ENCODE results near the gene TMEM94.

TMEM94 gene

DNA sequence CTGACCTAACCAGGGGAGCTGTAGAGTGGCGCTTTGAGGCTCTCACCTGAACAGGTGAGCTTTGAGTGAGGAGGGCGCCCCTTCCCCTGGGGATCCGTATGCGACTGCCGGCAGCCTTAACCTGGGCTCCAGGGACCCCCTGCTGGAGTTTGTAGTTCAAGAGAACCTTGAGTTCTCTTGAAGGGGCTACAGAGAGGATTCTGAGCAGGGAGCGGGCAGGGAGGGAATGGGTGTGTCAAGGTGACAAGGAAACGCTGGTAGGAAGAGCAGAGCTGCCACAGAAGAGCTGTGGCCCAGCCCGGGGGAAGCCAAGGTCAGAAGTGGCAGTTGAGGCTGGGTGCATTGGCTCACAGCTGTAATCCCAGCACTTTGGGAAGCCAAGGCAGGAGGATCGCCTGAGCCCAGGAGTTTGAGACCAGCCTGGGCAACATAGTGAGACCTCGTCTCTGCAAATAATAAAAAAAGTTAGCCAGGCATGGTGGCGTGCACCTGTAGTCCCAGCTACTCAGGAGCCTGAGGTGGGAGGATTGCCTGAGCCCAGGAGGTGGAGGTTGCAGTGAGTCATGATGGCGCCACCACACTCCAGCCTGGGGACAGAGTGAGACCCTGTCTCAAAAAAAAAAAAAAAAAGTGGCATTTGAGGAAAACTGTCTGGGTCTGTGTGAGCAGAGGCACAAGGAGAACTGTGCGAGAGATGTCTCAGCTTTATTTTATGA, 70.3 kb downstream of the TMEM94 start:
- peaks cover 7% of the 10 kb centered on the region; the same call in 1 of the 2 replicates for H3K27me3 ChIP-seq (ENCODE audit: insufficient read depth, low read length)
- no peaks in the 10 kb centered on the region for H3F3A ChIP-seq (ENCODE audit: insufficient read depth, low read length)
- no peaks in the 10 kb centered on the region for H3K9me2 ChIP-seq (ENCODE audit: low read depth, low read length)
- peak overlapping the region; percentile 72 for H3K4me2 ChIP-seq (ENCODE audit: low read length)
- H3K4me1 ChIP-seq (ENCODE audit: insufficient read depth, low read length, severe bottlenecking) = peaks cover 11% of the 10 kb centered on the region
- no peaks in the 10 kb centered on the region for H3K36me3 ChIP-seq (ENCODE audit: insufficient read depth, low read length)
- peak overlapping the region; percentile 57 for H3K4me3 ChIP-seq (ENCODE audit: low read depth, low read length, poor library complexity, severe bottlenecking)
- H3K9ac ChIP-seq (ENCODE audit: low read length) = no peak overlapping the region
- TF ChIP-seq EZH2 (IDR thresholded peaks at IDR 0.05; ENCODE audit: borderline replicate concordance, low read length) = no peak
- TF ChIP-seq, protein P1, sequence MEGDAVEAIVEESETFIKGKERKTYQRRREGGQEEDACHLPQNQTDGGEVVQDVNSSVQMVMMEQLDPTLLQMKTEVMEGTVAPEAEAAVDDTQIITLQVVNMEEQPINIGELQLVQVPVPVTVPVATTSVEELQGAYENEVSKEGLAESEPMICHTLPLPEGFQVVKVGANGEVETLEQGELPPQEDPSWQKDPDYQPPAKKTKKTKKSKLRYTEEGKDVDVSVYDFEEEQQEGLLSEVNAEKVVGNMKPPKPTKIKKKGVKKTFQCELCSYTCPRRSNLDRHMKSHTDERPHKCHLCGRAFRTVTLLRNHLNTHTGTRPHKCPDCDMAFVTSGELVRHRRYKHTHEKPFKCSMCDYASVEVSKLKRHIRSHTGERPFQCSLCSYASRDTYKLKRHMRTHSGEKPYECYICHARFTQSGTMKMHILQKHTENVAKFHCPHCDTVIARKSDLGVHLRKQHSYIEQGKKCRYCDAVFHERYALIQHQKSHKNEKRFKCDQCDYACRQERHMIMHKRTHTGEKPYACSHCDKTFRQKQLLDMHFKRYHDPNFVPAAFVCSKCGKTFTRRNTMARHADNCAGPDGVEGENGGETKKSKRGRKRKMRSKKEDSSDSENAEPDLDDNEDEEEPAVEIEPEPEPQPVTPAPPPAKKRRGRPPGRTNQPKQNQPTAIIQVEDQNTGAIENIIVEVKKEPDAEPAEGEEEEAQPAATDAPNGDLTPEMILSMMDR (IDR thresholded peaks at IDR 0.05; ENCODE audit: low read length) = no peak
- H3K79me2 ChIP-seq (ENCODE audit: insufficient read depth, low read length) = no peaks in the 10 kb centered on the region
- H4K20me1 ChIP-seq (ENCODE audit: insufficient read depth, low read length) = no peaks in the 10 kb centered on the region
- no peak overlapping the region for H2AFZ ChIP-seq (ENCODE audit: low read length)
- H3K27ac ChIP-seq (ENCODE audit: low read depth, low read length, poor library complexity, severe bottlenecking) = no peak overlapping the region
- H3K9me3 ChIP-seq (ENCODE audit: low read length) = no peaks in the 10 kb centered on the region

DNA sequence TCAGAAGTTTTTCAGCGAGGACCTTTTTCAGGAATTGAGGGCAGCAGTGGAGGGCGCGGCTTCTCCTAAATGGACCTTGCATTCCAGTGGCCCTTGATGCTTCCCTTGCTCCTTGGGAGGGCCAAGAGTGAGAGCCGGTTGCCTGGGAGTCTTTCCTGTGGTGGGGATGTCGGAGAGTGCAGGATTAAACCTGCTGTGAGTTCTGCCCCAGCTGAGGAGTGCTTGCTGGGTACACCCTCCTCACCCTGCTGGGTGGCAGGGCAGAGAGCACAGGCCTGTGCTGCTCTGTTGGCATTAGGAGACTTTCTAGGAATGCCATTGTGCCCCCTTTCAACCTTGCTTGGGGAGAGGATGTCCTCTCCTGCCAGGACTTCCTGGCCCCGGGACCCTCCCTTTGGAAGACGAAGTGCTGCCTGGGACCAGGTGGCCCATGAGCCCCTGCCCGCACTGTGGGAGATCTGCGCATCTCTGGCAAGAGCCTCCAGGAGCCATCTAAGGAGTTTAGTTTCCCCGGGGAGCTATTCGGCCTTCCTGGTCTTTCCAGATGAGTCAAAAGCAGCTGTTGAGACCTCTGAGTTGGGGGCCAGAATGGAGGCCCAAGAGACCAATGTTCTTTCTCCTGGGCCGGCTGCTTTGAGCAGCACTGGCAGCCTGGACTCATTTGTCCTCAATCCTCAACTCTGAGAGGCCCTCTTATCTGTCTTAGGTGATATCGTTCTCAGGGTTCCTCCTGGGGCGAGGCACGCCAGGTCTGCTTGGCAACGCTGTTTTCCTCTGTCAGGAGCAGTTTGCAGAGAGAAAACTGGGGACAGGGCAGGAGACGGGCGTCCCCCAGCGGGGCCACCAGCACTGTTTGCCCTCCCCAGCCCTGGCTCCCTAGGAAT, 74.6 kb downstream of the TMEM94 start:
- Histone ChIP-seq H4K20me1 (ENCODE audit: insufficient read depth, low read length) (no peaks in the 10 kb centered on the region), H3K9me3 (ENCODE audit: low read length) (no peaks in the 10 kb centered on the region), H3K36me3 (ENCODE audit: insufficient read depth, low read length) (no peaks in the 10 kb centered on the region), H3K4me2 (ENCODE audit: low read length) (no peak overlapping the region), H3K79me2 (ENCODE audit: insufficient read depth, low read length) (no peaks in the 10 kb centered on the region), H3K9ac (ENCODE audit: low read length) (no peak overlapping the region), H3K9me2 (ENCODE audit: low read depth, low read length) (no peaks in the 10 kb centered on the region), H3K4me1 (ENCODE audit: insufficient read depth, low read length, severe bottlenecking) (peaks cover 6% of the 10 kb centered on the region), H3K27me3 (ENCODE audit: insufficient read depth, low read length) (peaks cover 6% of the 10 kb centered on the region; the same call in 1 of the 2 replicates), H3K4me3 (ENCODE audit: low read depth, low read length, poor library complexity, severe bottlenecking) (no peak overlapping the region), H2AFZ (ENCODE audit: low read length) (no peak overlapping the region), H3F3A (ENCODE audit: insufficient read depth, low read length) (no peaks in the 10 kb centered on the region), H3K27ac (ENCODE audit: low read depth, low read length, poor library complexity, severe bottlenecking) (no peak overlapping the region)
- no peak for TF ChIP-seq EZH2 (IDR thresholded peaks at IDR 0.05; ENCODE audit: borderline replicate concordance, low read length)
- TF ChIP-seq, protein P1 (IDR thresholded peaks at IDR 0.05; ENCODE audit: low read length) = no peak

DNA sequence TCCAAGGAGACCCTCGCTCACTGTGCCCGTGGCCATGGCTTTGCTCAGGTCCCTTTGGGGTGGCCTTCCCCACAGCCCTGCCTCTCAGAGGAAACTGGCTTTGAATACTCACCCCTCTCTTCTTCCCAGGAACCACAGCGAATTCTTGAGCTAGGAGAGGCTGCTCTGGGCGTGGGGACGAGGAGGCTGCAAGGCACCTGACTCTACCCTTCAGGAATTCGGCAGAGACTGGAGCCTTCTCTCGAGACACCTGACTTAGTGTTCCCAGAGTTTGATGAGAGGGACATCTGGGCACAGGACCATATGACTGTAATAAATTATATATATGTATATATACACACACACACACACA, 75.3 kb downstream of the TMEM94 start:
- TF ChIP-seq EZH2 (IDR thresholded peaks at IDR 0.05; ENCODE audit: borderline replicate concordance, low read length) = no peak
- TF ChIP-seq, protein P1 (IDR thresholded peaks at IDR 0.05; ENCODE audit: low read length) = no peak
- no peak overlapping the region for H3K9ac ChIP-seq (ENCODE audit: low read length)

More for the DNA sequence above, 75.3 kb downstream of the TMEM94 start:
- H3K36me3 ChIP-seq (ENCODE audit: insufficient read depth, low read length) = no peaks in the 10 kb centered on the region
- no peaks in the 10 kb centered on the region for H3F3A ChIP-seq (ENCODE audit: insufficient read depth, low read length)
- no peak overlapping the region for H3K27ac ChIP-seq (ENCODE audit: low read depth, low read length, poor library complexity, severe bottlenecking)
- peaks cover under 1% of the 10 kb centered on the region for H3K4me1 ChIP-seq (ENCODE audit: insufficient read depth, low read length, severe bottlenecking)
- no peak overlapping the region for H3K4me2 ChIP-seq (ENCODE audit: low read length)
- no peaks in the 10 kb centered on the region for H3K9me3 ChIP-seq (ENCODE audit: low read length)
- no peaks in the 10 kb centered on the region for H3K9me2 ChIP-seq (ENCODE audit: low read depth, low read length)
- H4K20me1 ChIP-seq (ENCODE audit: insufficient read depth, low read length) = no peaks in the 10 kb centered on the region
- no peaks in the 10 kb centered on the region; the same call in 1 of the 2 replicates for H3K27me3 ChIP-seq (ENCODE audit: insufficient read depth, low read length)
- H2AFZ ChIP-seq (ENCODE audit: low read length) = no peak overlapping the region
- H3K79me2 ChIP-seq (ENCODE audit: insufficient read depth, low read length) = no peaks in the 10 kb centered on the region
- no peak overlapping the region for H3K4me3 ChIP-seq (ENCODE audit: low read depth, low read length, poor library complexity, severe bottlenecking)

Data from OCI-LY1 (cell line).